ENCODE measurements around the gene S100A1.
A peak's percentile ranks its signal among the peaks of the same experiment; 100 is the strongest.
"Not testable (repeated sequence)": the region's sequence is repeated elsewhere in the genome, so short reads cannot be mapped to it uniquely, and the experiment has no call there.

Gene S100A1

DNA sequence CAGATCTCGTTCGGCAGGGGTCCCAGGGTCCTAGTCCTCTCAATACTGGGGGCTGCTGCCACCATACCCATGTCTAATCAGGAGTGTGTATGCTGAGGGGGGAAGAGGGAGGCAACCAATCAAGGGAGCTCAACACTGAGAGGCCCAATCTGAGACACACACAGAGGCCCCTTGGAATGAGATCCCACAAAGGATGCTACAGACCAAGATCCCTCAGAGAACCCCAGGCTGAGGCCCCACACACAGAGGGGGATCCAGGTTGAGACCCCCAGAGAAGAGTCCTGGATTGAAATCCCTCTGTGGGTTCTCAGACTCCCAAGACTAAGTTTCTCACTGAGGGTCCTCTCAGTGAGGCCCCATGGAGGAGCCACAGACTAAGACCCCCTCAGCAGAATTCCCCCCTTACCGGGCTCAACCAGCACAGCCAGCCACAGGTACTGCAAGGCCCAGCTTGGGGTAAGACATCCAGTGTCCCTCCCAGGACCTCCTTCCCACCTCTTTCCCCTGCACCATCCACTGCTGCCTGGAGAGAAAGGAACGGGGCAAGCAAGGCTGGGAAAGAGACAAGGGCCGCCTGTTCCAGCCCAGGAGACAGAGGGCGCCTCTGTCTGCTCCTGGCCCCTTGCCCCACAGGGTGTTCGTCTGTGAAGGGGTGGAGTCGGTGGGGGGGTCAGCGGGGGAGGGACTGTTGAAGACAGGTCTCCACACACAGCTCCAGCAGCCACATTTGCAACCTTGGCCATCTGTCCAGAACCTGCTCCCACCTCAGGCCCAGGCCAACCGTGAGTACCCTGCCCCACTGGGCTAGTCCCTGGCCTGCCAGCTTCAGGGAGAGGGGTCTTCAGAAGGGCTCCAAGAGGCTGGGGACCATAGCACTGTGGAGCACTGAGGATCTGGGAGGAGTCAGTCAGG, at the start of gene S100A1:
S100A1 (plus strand) TSS at position 720 of the 912 bp plus-strand sequence. CDS start 2,088 bp downstream, outside the sequence.
- no peak for DNase-seq

DNA sequence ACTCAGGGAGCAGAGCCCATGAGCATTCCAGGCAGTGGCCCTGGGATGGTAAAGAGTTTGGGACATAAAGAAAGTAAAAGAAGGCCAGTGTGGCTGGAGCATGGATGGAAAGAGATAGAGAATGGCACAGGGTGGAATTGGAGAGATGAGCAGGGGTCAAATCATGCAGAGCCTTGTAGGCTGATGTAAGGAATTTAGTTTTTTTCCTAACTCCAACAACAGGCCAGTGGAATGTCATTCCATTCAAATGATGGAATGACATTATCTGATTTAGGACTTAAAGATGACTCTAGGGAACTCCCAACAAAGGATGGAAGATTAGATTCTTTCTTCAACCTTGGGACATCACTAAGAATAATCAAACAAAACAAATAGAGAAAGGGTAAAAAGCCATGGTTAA, 49.7 kb upstream of the S100A1 start:
- DNase-seq: no peak

DNA sequence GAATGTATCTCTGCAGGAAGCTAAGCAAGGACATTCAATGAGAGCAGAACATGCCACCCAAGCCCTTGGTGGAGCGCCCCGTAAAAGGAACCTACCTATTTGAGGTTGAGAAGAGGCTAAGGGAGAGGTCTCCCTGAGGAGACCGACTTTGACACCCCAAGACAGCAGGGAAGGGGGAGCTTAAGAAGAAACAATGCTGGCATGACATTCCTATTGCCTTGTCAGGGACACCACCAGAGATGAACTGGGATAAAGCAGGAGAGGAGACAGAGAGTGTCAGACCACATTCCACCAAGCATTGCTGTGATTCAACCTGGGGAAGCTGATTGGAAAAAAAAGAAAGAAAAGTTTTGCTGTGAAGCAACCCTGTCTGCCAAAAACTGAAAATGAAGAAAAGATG, 49.3 kb upstream of the S100A1 start:
- DNase-seq: no peak

GRCh38 chr1:153582836-153583235, 45.4 kb upstream of the S100A1 start:
- DNase-seq: not testable (repeated sequence)

DNA sequence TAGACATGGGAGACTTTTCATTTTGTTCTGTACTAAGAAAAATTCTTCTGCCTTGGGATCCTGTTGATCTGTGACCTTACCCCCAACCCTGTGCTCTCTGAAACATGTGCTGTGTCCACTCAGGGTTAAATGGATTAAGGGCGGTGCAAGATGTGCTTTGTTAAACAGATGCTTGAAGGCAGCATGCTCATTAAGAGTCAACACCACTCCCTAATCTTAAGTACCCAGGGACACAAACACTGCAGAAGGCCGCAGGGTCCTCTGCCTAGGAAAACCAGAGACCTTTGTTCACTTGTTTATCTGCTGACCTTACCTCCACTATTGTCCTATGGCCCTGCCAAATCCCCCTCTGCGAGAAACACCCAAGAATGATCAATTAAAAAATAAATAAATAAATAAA, 44.7 kb upstream of the S100A1 start:
- not testable (repeated sequence) for DNase-seq

GRCh38 chr1:153583976-153584375, 44.3 kb upstream of the S100A1 start:
- DNase-seq: no peak

DNA sequence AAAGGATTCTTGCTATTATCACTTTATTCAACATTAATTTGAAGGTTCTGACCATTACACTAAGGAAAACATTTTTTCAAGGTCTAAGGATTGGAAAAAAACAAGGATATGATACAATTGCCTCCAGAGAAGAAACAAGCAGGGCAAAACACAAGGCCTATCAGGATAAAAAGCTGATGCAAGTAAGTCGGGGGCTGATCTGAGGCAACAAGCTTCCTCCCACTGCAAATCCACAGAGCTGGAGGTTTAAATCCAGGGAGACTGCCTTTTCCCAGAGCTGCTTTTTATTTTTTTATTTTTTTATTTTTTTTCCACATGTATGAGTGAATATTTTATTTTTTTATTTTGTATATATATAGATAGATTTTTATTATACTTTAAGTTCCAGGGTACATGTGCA, 43.2 kb upstream of the S100A1 start:
- no peak for DNase-seq

DNA sequence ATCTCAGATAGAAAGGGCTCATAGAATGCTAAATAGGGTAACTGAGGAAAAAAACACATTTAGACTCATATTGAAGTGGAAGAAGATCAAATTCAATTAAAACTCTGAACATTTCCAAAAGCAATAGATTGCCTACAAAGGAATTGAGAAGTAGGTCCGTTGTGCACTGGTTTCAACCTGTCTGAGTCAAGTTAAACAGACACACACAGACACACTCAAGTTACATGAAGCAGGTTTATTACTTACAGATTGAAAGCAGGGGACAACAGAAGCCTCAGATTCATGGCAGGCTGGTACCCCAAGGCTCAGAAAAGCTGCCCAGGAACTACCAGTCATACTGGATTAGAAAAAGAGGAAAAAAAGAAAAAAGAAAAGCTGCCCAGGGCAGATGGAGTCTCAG, 41.9 kb upstream of the S100A1 start:
- no peak for DNase-seq

GRCh38 chr1:153587314-153587713, 40.9 kb upstream of the S100A1 start:
- no peak for DNase-seq

DNA sequence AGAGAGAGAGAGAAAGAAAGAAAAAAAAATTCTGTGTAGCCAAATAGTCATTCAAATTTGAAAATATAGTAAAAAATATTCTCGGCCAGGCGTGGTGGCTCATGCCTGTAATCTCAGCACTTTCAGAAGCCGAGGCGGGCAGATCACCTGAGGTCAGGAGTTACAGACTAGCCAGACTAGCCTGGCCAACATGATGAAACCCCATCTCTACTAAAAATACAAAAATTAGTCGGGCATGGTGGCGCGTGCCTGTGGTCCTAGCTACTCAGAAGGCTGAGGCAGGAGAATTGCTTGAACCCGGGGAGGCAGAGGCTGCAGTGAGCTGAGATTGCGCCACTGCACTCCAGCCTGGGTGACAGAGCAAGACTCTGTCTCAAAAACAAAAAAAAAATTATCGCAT, 40.2 kb upstream of the S100A1 start:
- DNase-seq: not testable (repeated sequence)

DNA sequence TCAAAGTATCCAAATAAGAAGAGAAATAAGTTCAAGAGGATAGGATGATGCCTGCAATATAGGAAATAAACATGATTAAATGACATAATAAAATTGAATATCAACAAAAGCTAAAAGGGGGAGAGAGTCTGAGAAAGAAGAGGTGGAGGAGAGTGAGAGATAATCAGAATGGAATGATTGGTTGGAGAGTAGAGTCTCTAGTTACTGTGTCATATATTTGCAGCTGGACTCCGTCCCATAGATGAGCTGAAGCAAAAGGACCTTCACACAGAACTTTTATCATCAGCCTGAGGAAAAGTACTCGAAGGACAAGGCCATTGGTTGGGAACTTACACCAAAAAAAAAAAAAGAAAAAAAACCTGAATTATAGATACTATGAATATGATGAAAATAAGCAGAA, 39.8 kb upstream of the S100A1 start:
- no peak for DNase-seq

- no peak for DNase-seq
Measured at GRCh38 chr1:153592748-153593147, 35.5 kb upstream of the S100A1 start.

GRCh38 chr1:153597206-153597605, 31.0 kb upstream of the S100A1 start:
- peak; percentile 69 to 87 (median 81) for DNase-seq

DNA sequence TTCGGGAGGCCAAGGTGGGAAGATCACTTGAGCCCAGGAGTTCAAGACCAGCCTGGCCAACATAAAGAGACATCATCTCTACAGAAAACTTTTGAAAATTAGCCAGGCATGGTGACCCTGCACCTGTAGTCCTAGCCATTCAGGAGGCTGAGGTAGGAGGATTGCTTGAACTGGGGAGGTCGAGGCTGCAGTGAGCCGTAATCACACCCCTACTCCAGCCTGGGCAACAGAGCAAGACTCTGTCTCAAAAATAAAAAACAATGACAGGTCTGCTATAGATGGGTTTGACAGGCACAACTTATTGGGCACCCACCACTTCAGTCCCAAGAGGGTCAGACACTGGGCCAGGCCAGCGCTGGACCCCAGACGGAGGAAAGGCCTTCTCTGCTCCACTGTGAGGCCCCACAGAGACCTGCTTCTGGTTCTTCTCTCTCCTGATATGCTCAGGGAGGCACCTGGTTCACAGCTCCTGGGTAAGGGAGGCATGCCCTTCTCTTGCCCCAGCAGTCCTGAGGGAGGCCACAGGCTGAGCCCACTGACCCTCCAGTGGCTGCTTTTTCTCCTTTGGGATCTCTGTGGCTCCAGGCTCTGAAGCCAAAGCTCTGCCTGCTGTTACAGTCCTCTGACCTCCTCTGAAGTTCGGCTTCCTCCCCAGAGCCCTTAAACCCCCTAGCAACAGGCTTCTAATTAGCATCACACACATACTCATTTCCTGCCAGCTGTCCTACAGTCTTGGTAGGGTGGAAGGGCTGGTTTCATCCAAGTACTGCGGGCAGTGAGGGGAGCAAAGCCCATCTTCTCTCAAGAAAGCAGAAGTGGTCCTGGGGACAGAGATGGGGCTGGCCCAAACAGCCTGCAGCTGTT, 29.7 kb upstream of the S100A1 start:
- DNase-seq: peak; percentile 65 to 83 (median 76)

DNA sequence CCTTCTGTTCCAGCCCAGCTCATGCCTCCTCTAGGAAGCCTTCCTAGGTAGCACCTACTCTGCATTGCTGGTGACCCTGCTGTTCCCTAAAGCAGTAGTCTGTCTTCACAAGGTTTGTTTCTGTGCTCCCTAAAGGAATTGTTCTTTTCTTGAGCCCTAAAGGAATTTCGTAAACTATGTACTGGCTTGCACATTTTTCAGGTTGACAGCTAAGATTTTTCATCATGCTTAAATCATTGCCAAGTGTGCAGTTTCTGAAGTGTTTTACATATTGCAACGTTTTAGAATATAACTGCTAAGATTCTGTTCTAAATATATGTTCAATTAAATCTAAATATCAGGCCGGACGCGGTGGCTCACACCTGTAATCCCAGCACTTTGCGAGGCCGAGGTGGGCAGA, 28.4 kb upstream of the S100A1 start:
- DNase-seq: no peak

DNA sequence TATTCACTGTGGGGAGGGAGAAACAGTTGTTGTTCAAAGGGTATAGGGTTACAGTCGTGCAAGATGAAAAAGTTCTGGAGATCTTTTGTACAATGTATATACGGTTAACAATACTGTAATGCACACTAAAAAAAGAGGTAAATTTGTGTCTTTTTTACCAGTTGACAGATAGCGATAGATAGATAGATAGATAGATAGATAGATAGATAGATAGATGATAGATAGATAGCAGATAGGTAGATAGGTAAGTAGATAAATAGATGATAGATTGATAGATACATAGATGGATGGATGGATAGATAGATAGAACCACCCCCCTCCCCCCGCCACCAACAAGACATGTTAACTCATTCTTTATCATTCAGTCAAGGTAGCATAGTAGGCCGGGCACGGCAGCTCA, 25.5 kb upstream of the S100A1 start:
- DNase-seq: no peak

- DNase-seq: no peak
Measured at GRCh38 chr1:153606194-153606593, 22.0 kb upstream of the S100A1 start.

- DNase-seq: no peak
Measured at GRCh38 chr1:153607381-153607780, 20.9 kb upstream of the S100A1 start.

- DNase-seq: no peak
Measured at GRCh38 chr1:153608089-153608682, 20.0 kb upstream of the S100A1 start.

GRCh38 chr1:153608742-153609584, 19.3 kb upstream of the S100A1 start:
- DNase-seq: peak; percentile 66 to 76 (median 69)

DNA sequence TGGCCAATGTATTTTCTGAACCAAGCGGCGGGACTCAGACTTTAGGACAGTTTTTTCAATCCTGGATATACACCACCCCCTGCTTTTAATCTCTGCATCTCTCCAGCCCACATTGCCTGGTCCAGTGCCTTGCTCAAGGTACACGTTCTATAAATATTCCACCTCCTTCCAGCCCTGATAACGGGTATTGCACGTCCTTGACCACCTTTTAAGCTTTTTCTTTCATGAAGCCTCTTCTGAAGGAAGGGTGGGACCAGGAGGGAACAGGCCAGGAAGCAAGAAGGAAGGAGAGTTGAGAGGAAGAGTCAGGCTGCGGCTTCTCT, 18.7 kb upstream of the S100A1 start:
- DNase-seq: no peak

DNA sequence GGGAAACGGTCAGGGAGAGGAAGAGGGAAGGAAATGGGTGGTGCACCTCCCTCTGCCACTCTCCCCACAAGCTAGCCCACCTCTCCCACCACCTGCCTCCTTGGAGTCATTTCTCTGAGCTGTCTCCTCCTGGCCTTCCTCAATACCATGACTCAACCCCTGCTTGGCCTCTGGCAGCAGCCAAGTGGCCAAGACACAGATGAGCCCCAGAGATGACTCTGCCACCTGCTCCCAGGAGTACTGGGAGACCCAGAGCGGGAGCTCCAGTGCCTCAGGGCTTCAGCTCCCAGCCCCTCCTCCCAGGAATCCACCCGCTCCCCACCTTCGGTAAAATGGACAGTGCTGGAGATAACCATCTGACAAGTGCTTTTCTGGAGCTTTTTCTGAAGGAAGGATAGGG, 17.9 kb upstream of the S100A1 start:
- DNase-seq: peak; percentile 38 to 54 (median 54)
